Measurements from ENCODE around the gene CD3E. TPM values are rescaled to one million over a fixed set of nuclear protein-coding genes. Genes with fewer than 3 reads are reported as not detected.
A peak's percentile ranks its signal among the peaks of the same experiment; 100 is the strongest.

Gene CD3E
- total and polyA plus RNA-seq, 4 donors, result 0.33 to 2.3 (median 1.8) TPM

DNA sequence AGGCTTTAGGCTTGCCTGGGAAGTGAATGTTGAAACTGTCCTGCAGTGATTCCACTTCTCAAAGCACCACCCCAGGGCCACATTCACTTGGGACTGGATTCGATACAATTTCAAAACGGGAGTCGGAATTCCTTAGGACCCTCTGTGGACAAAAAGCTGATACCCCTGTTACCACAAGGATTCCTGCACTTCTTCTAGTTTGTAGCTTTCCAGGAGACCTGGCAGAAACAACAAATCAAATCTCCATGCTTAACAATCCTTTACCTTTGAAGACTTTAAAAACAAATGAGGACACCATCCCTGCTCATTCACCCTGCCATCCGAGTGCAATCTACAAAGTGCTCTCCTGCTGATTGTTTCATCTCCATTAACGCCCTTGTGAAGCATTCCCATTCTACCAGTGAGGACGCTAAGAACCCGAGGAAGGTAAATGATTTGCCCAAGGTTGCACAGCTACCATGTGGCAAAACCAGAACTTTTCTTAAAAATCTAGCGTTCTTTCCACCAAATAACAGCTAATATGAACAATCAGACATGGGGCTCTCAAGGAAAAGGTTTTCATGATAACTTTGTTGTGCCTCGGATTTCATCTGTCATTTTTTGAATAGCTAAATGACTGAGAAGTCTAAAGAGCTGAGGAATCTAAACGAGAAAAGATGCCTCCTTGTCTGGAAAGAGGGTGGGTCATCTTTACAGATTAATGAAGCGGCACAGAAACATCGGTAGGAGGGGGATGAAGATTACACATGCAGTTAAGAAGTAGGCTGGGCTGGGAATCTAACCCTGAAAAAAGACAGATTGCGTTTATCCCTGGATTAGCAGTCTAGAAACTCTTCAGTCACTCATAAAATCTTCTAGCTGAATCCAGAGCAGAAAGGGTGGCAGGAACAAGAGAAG lies 39.7 kb upstream of the CD3E start:
- Histone ChIP-seq H3K4me1 (ENCODE audit: control insufficient read depth in 4 of 4, insufficient read depth in 4 of 4, low read length in 3 of 4) (peaks cover 5 to 12% (median 8%) of the 10 kb centered on the region in 4 donors), H3K27me3 (ENCODE audit: control insufficient read depth in 4 of 4, insufficient read depth in 4 of 4, low read length in 3 of 4) (no peaks in the 10 kb centered on the region), H3K9me3 (ENCODE audit: control insufficient read depth in 4 of 4, low read length in 3 of 4) (no peaks in the 10 kb centered on the region), H3K36me3 (ENCODE audit: control insufficient read depth in 4 of 4, insufficient read depth in 3 of 4, low read depth in 1 of 4, low read length in 3 of 4) (peaks cover 2 to 14% (median 6%) of the 10 kb centered on the region in 4 donors), H3K4me3 (ENCODE audit: low read depth in 1 of 3, low read length in 3 of 3) (peak overlapping the region in 1 of 3 donors; percentile 65), H3K9ac (ENCODE audit: low read depth in 1 of 2, low read length in 2 of 2) (peak overlapping the region in 1 of 2 donors; percentile 37), H3K27ac (ENCODE audit: low read depth in 1 of 2, low read length in 2 of 2) (peak overlapping the region; percentile 80 to 93)
- no peak for DNase-seq (ENCODE audit: low spot score)
- peak; percentile 37 for TF ChIP-seq TAF1 (conservative IDR thresholded peaks at IDR 0.05)
- no peak for TF ChIP-seq JUND (IDR thresholded peaks at IDR 0.05)
- 66% methylated on average over 13 of the region's 13 CpGs for WGBS

GRCh38 chr11:118265954-118266353 lies 38.6 kb upstream of the CD3E start:
- Histone ChIP-seq H3K27ac (ENCODE audit: low read depth in 1 of 2, low read length in 2 of 2) (no peak overlapping the region), H3K9ac (ENCODE audit: low read depth in 1 of 2, low read length in 2 of 2) (no peak overlapping the region), H3K36me3 (ENCODE audit: control insufficient read depth in 4 of 4, insufficient read depth in 3 of 4, low read depth in 1 of 4, low read length in 3 of 4) (peaks cover 0 to 6% (median 3%) of the 10 kb centered on the region in 4 donors), H3K4me3 (ENCODE audit: low read depth in 1 of 3, low read length in 3 of 3) (no peak overlapping the region), H3K4me1 (ENCODE audit: control insufficient read depth in 4 of 4, insufficient read depth in 4 of 4, low read length in 3 of 4) (peaks cover 5 to 12% (median 8%) of the 10 kb centered on the region in 4 donors), H3K9me3 (ENCODE audit: control insufficient read depth in 4 of 4, low read length in 3 of 4) (no peaks in the 10 kb centered on the region), H3K27me3 (ENCODE audit: control insufficient read depth in 4 of 4, insufficient read depth in 4 of 4, low read length in 3 of 4) (no peaks in the 10 kb centered on the region)
- TF ChIP-seq NR2F2 (IDR thresholded peaks at IDR 0.05) (no peak), FOXA2 (IDR thresholded peaks at IDR 0.05) (no peak), TAF1 (conservative IDR thresholded peaks at IDR 0.05) (no peak), JUND (IDR thresholded peaks at IDR 0.05) (no peak), YY1 (IDR thresholded peaks at IDR 0.05) (no peak), FOXA1 (IDR thresholded peaks at IDR 0.05) (no peak), SP1 (IDR thresholded peaks at IDR 0.05) (no peak), GABPA (IDR thresholded peaks at IDR 0.05 in 1 of 2, conservative IDR thresholded peaks at IDR 0.05 in 1 of 2) (no peak), HNF4G (IDR thresholded peaks at IDR 0.05) (no peak), HNF4A (conservative IDR thresholded peaks at IDR 0.05) (no peak), ATF3 (IDR thresholded peaks at IDR 0.05) (no peak), RXRA (IDR thresholded peaks at IDR 0.05) (no peak), RAD21 (IDR thresholded peaks at IDR 0.05) (no peak), EGR1 (IDR thresholded peaks at IDR 0.05; ENCODE audit: low read depth in 2 of 2) (no peak)
- TF ChIP-seq, protein P1, sequence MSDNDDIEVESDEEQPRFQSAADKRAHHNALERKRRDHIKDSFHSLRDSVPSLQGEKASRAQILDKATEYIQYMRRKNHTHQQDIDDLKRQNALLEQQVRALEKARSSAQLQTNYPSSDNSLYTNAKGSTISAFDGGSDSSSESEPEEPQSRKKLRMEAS (IDR thresholded peaks at IDR 0.05), result no peak
- TF ChIP-seq, protein P2, sequence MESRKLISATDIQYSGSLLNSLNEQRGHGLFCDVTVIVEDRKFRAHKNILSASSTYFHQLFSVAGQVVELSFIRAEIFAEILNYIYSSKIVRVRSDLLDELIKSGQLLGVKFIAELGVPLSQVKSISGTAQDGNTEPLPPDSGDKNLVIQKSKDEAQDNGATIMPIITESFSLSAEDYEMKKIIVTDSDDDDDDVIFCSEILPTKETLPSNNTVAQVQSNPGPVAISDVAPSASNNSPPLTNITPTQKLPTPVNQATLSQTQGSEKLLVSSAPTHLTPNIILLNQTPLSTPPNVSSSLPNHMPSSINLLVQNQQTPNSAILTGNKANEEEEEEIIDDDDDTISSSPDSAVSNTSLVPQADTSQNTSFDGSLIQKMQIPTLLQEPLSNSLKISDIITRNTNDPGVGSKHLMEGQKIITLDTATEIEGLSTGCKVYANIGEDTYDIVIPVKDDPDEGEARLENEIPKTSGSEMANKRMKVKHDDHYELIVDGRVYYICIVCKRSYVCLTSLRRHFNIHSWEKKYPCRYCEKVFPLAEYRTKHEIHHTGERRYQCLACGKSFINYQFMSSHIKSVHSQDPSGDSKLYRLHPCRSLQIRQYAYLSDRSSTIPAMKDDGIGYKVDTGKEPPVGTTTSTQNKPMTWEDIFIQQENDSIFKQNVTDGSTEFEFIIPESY (IDR thresholded peaks at IDR 0.05), result no peak
- TF ChIP-seq, protein P3, sequence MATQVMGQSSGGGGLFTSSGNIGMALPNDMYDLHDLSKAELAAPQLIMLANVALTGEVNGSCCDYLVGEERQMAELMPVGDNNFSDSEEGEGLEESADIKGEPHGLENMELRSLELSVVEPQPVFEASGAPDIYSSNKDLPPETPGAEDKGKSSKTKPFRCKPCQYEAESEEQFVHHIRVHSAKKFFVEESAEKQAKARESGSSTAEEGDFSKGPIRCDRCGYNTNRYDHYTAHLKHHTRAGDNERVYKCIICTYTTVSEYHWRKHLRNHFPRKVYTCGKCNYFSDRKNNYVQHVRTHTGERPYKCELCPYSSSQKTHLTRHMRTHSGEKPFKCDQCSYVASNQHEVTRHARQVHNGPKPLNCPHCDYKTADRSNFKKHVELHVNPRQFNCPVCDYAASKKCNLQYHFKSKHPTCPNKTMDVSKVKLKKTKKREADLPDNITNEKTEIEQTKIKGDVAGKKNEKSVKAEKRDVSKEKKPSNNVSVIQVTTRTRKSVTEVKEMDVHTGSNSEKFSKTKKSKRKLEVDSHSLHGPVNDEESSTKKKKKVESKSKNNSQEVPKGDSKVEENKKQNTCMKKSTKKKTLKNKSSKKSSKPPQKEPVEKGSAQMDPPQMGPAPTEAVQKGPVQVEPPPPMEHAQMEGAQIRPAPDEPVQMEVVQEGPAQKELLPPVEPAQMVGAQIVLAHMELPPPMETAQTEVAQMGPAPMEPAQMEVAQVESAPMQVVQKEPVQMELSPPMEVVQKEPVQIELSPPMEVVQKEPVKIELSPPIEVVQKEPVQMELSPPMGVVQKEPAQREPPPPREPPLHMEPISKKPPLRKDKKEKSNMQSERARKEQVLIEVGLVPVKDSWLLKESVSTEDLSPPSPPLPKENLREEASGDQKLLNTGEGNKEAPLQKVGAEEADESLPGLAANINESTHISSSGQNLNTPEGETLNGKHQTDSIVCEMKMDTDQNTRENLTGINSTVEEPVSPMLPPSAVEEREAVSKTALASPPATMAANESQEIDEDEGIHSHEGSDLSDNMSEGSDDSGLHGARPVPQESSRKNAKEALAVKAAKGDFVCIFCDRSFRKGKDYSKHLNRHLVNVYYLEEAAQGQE (IDR thresholded peaks at IDR 0.05), result no peak
- TF ChIP-seq, protein P4, sequence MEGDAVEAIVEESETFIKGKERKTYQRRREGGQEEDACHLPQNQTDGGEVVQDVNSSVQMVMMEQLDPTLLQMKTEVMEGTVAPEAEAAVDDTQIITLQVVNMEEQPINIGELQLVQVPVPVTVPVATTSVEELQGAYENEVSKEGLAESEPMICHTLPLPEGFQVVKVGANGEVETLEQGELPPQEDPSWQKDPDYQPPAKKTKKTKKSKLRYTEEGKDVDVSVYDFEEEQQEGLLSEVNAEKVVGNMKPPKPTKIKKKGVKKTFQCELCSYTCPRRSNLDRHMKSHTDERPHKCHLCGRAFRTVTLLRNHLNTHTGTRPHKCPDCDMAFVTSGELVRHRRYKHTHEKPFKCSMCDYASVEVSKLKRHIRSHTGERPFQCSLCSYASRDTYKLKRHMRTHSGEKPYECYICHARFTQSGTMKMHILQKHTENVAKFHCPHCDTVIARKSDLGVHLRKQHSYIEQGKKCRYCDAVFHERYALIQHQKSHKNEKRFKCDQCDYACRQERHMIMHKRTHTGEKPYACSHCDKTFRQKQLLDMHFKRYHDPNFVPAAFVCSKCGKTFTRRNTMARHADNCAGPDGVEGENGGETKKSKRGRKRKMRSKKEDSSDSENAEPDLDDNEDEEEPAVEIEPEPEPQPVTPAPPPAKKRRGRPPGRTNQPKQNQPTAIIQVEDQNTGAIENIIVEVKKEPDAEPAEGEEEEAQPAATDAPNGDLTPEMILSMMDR (IDR thresholded peaks at IDR 0.05; ENCODE audit: low read depth, low read length, missing input control), result no peak
- no peak for DNase-seq (ENCODE audit: low spot score)
- WGBS, result 77% methylated on average over 1 of the region's 1 CpG

Data from liver (tissue), 9 donors.